NCI-H1436 (cell line): ENCODE data around the gene PCDH9.

Source experiments
- DNase-seq: peaks from one replicate; lab custom pipeline; 2025; lab: John Stamatoyannopoulos, UW

Gene PCDH9

GRCh38 chr13:66565279-66565678 is 664.9 kb downstream of the PCDH9 start:
- DNase-seq, result no peak

GRCh38 chr13:66563076-66563475 is 667.1 kb downstream of the PCDH9 start:
- DNase-seq, result no peak

- no peak for DNase-seq
These were observed 668.1 kb downstream of the PCDH9 start for GRCh38 chr13:66562054-66562453.

- no peak for DNase-seq
These were observed 669.1 kb downstream of the PCDH9 start for GRCh38 chr13:66560991-66561390.

DNA sequence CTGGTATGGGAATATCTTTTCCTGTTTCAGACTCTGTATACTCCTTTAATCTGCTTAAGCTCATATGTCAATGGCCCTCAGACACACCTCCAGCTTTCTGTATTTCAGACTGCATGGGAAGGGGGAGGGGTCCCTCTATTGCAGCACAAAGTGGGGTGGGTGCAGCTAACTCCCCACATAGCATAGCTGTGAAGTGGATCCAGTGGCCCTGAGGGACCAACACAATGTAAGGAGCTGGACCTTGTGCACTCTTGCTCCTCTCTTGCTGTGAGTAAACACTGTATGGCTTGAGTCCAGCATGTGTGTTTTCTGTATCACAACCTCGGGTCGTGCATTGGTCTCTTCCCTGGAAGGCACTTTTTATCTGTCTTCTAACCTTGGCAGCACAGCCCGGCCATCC is 669.9 kb downstream of the PCDH9 start:
- no peak for DNase-seq

DNA sequence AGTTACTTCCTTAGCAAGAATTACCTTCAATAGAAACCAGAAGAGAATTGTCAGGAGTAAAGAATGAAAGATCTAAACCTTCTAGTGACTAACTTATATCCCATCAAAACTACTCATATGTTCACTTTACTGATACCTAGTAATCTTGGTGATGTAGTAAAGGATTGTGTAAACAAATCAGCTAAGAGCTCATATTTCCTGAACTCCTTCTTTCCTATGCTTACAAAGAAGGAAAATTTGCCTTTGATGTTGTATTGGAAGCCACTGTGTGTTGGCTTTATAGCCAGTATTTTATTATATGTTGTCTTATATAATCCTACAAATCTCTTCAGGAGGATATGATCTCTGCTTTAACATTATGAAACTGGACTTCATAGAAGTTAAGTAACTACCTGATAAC is 671.0 kb downstream of the PCDH9 start:
- no peak for DNase-seq

GRCh38 chr13:66558506-66558905 is 671.6 kb downstream of the PCDH9 start:
- DNase-seq, result no peak

GRCh38 chr13:66557357-66557756 is 672.8 kb downstream of the PCDH9 start:
- no peak for DNase-seq

- DNase-seq, result no peak
These were observed 673.8 kb downstream of the PCDH9 start for GRCh38 chr13:66556306-66556705.

DNA sequence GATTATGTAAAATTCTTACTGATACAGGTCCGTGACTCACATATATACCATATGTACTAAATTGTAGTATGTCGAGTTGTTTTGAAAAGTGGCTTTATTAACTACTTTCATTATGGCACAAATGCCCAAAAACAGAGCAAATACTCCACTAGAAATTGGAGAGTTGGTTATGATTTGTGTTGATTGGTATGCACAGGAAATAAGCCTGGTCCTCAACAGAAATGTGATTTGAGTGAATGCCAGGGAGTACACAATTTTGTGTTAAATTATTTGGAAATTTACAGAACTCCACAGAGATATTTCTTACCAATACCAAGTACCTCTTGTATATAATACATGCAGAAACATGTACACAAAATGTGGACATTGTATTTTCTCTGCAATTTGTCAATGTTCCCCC is 676.7 kb downstream of the PCDH9 start:
- no peak for DNase-seq

- DNase-seq, result no peak
These were observed 679.0 kb downstream of the PCDH9 start for GRCh38 chr13:66551128-66551527.

DNA sequence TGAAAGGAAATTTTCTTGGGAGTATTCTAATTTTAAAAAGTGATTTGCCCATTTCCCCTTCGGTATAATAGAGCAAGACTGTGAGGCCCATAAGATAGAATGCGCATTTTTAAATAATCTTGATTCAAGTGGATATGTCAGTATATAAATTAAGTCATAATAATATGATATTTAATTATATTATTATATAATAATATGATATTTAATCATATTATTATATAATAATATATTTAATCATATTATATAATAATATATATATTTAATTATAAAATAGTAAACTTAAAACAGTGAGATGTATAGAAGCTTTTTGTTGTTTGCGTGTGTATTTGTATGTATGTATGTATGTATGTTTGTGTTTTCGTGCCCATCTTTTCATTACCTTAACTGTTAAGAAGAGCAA is 682.5 kb downstream of the PCDH9 start:
- no peak for DNase-seq

DNA sequence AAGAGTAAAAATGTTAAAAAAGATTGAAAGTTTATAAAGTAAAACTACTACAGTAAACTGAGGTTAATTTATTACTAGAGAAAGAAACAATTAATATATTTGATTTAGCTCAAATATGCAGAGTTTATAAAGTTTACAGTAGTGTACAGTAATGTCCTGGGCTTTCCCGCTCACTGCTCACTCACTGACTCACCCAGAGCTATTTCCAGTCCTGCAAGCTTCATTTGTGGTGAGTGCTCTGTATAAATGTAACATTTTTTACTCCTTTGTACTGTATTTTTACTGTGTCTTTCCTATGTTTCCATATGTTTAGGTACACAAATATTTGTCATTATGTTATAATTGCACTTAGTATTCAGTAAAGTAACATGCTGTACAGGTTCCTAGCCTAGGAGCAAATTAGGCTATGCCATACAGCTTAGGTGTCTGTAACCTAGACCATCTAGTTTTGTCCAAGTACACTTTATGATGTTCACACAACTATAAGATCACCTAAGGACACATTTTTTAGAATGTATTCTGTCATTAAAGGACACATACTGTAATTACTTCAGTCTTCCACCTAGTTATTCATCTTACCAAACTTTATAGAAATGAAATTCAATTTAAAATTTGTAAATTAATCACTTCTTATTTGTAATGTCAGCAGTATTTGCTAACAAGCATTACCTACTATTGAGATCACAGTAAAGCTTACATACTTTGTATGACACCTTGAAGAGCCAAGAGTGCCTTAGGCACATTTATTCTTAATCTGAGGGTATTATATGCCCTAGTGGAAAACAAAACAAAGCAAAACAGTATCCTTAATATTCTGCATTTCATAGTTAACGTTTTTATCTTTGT is 683.4 kb downstream of the PCDH9 start:
- no peak for DNase-seq

- DNase-seq, result no peak
These were observed 686.4 kb downstream of the PCDH9 start for GRCh38 chr13:66543780-66544179.

- no peak for DNase-seq
These were observed 692.7 kb downstream of the PCDH9 start for GRCh38 chr13:66537417-66537816.

DNA sequence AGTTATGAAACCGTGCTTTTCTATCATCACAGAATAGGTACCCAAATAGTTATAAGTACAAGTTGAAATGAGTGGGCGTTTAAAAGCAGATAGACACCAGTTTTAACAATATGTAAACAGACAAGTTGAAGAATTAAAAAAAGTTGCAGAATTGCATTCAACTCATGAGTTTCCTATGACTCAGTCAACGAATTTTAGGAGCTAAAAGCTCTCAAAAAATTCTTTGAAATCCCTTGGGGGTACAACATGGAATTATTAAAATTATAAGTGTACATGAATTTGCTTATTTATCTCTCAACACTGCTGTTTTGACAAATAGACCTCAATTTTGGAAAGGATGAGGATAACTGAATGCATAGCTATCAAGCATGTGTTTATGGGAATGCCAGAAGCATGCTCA is 693.4 kb downstream of the PCDH9 start:
- no peak for DNase-seq

DNA sequence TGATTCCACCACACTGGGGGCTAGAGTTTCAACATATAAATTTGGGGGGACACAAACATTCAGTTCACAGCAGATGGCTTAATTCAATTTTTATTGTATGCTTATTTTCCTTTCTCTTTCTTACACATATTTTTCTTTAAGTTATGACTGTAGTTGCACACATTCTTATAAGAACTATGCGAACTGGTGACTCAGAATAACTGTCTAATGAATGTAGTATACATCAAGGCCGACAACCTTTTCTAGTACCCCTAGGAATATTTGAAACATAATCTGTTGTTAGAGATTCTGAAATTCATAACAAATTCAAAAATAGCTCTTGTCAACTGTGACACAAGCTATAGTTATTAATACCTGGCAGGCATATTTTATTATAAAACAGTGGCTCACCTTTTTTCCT is 695.6 kb downstream of the PCDH9 start:
- no peak for DNase-seq

DNA sequence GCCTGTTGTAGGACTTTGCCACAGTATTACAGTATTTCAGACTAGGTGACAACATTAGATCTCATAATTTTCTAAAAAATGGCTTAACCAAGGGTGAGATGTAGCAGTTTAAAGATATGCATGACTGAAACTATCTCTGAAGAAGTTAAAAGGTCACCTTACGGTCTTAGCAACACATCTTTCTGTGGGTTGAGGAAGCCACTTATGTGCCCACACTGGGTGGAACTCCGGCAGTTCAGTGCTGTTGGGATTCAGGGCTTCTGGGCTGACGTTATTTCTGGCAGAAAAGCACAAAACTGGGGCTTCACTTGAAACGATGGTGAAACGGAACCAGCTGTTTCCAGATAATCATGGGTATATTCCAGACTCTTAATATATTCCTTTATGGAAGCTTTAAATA is 697.3 kb downstream of the PCDH9 start:
- DNase-seq, result no peak

GRCh38 chr13:66532146-66532545 is 698.0 kb downstream of the PCDH9 start:
- no peak for DNase-seq

DNA sequence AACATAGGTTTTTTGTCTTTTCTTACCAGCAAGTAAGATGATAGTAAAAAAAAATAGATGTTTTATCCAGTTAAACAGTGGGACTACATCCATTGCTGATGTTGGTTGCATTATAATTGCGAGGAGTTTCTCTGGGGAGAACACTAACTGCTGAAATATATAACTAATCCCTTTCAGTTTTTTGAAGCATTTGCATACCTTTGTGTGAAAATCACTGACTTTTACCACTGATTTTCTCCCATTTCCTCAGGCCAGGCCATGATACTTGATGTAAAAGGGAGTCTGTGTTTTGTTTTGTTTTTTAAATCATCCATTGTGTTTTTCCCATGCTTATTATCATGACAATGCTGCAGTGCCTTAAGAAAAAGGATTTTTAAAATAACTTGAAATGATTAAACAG is 699.5 kb downstream of the PCDH9 start:
- DNase-seq, result no peak

DNA sequence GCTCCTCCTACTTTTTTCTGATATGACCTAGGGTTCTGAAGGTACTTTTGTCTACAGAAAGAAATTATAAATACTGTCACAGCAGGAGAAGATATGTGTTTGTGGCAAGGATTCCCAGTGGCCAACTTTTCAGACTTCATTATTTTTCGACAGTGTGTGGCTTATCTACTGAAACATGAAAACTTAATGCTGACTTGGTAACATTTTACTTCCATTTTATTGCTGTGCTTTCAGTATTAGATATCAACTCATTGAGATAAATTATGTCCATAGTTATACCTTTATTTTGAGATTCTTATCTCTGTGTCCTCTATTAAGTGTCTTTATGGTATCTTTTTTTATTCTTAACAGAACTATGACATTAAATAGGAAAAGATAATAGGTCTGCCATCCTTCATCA is 700.0 kb downstream of the PCDH9 start:
- DNase-seq, result no peak

- no peak for DNase-seq
These were observed 701.1 kb downstream of the PCDH9 start for GRCh38 chr13:66528944-66529576.

- no peak for DNase-seq
These were observed 702.0 kb downstream of the PCDH9 start for GRCh38 chr13:66528180-66528579.
